Measurements from ENCODE around the gene SMIM24. TPM values are rescaled to one million over a fixed set of nuclear protein-coding genes. Genes with fewer than 3 reads are reported as not detected.
A peak's percentile ranks its signal among the peaks of the same experiment; 100 is the strongest.

The SMIM24 gene
- total and polyA plus RNA-seq, 2 experiments from 2014 or later = 0.22 to 0.63 TPM

GRCh38 chr19:3522421-3523360 is 42.4 kb upstream of the SMIM24 start:
- Histone ChIP-seq H3K4me3 (no peak overlapping the region), H3K4me1 (ENCODE audit: low read depth) (no peaks in the 10 kb centered on the region), H3K9me3 (ENCODE audit: low read depth) (no peaks in the 10 kb centered on the region), H3K27me3 (no peaks in the 10 kb centered on the region), H3K27ac (no peak overlapping the region), H3K36me3 (peaks cover 24% of the 10 kb centered on the region)
- no peak for TF ChIP-seq CTCF (IDR thresholded peaks at IDR 0.05; ENCODE audit: low read depth, low read length)
- DNase-seq (ENCODE audit: low read depth in 1 of 2, low spot score in 1 of 2) = no peak

- Histone ChIP-seq H3K36me3 (peaks cover 10% of the 10 kb centered on the region), H3K4me3 (no peak overlapping the region), H3K4me1 (ENCODE audit: low read depth) (no peaks in the 10 kb centered on the region), H3K27me3 (no peaks in the 10 kb centered on the region), H3K9me3 (ENCODE audit: low read depth) (no peaks in the 10 kb centered on the region), H3K27ac (no peak overlapping the region)
- no peak for TF ChIP-seq CTCF (IDR thresholded peaks at IDR 0.05; ENCODE audit: low read depth, low read length)
- DNase-seq (ENCODE audit: low read depth in 1 of 2, low spot score in 1 of 2) = no peak
Observed at GRCh38 chr19:3521104-3521445, 40.8 kb upstream of the SMIM24 start.

GRCh38 chr19:3520166-3521103 is 40.1 kb upstream of the SMIM24 start:
- H3K27me3 ChIP-seq = no peaks in the 10 kb centered on the region
- DNase-seq (ENCODE audit: low read depth in 1 of 2, low spot score in 1 of 2) = peak in 1 of 2 donors; percentile 13
- H3K4me1 ChIP-seq (ENCODE audit: low read depth) = no peaks in the 10 kb centered on the region
- H3K36me3 ChIP-seq = peaks cover 7% of the 10 kb centered on the region
- no peaks in the 10 kb centered on the region for H3K9me3 ChIP-seq (ENCODE audit: low read depth)
- TF ChIP-seq CTCF (IDR thresholded peaks at IDR 0.05; ENCODE audit: low read depth, low read length) = no peak
- peak overlapping the region; percentile 36 for H3K27ac ChIP-seq
- H3K4me3 ChIP-seq = no peak overlapping the region

DNA sequence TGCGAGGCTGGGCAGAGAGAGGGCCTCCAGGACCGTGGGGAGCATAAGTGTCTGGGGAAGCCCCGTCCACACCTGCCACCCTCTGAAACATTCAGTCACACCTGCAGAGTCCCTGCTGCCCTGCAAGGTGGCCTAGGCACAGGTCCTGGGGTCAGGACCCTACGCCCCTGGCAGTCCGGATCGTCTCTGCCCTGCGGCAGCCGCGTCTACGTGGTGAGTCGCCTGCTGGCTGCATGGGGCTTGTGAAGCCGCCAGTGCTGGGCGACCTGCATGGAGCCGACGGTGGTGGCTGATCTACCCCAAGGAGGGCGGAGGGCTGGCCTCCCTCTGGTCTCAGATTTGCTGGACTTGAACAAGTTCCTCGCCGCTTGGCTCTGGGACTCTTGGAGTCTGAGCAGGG is 38.8 kb upstream of the SMIM24 start:
- H3K36me3 ChIP-seq = peaks cover 7% of the 10 kb centered on the region
- no peaks in the 10 kb centered on the region for H3K27me3 ChIP-seq
- no peaks in the 10 kb centered on the region for H3K4me1 ChIP-seq (ENCODE audit: low read depth)
- no peak for TF ChIP-seq CTCF (IDR thresholded peaks at IDR 0.05; ENCODE audit: low read depth, low read length)
- H3K9me3 ChIP-seq (ENCODE audit: low read depth) = no peaks in the 10 kb centered on the region
- no peak overlapping the region for H3K4me3 ChIP-seq
- DNase-seq (ENCODE audit: low read depth in 1 of 2, low spot score in 1 of 2) = no peak
- H3K27ac ChIP-seq = no peak overlapping the region

- no peaks in the 10 kb centered on the region for H3K4me1 ChIP-seq (ENCODE audit: low read depth)
- no peaks in the 10 kb centered on the region for H3K9me3 ChIP-seq (ENCODE audit: low read depth)
- no peak overlapping the region for H3K27ac ChIP-seq
- no peaks in the 10 kb centered on the region for H3K27me3 ChIP-seq
- no peak for TF ChIP-seq CTCF (IDR thresholded peaks at IDR 0.05; ENCODE audit: low read depth, low read length)
- no peak for DNase-seq (ENCODE audit: low read depth in 1 of 2, low spot score in 1 of 2)
- no peak overlapping the region for H3K4me3 ChIP-seq
- peaks cover 4% of the 10 kb centered on the region for H3K36me3 ChIP-seq
Observed at GRCh38 chr19:3518659-3519058, 38.3 kb upstream of the SMIM24 start.
